ENCODE results near the gene MUL1.

GRCh38 chr1:20499718-20500117, 8.2 kb downstream of the MUL1 start:
- TF ChIP-seq ZNF274 (IDR thresholded peaks at IDR 0.05; ENCODE audit: low read depth, low read length) (no peak), YY1 (IDR thresholded peaks at IDR 0.05; ENCODE audit: insufficient read depth, insufficient read length) (no peak), SUZ12 (IDR thresholded peaks at IDR 0.05; ENCODE audit: extremely low read depth, insufficient read depth, insufficient read length) (no peak)

All from NT2/D1 (cell line).